NCI-H1436 (cell line): Measurements from ENCODE around the gene CYP2W1.
"Not testable (repeated sequence)": the region's sequence is repeated elsewhere in the genome, so short reads cannot be mapped to it uniquely, and the experiment has no call there.

Experiments used
- DNase-seq: peaks from one replicate; lab custom pipeline; 2025; lab: John Stamatoyannopoulos, UW

CYP2W1 gene

DNA sequence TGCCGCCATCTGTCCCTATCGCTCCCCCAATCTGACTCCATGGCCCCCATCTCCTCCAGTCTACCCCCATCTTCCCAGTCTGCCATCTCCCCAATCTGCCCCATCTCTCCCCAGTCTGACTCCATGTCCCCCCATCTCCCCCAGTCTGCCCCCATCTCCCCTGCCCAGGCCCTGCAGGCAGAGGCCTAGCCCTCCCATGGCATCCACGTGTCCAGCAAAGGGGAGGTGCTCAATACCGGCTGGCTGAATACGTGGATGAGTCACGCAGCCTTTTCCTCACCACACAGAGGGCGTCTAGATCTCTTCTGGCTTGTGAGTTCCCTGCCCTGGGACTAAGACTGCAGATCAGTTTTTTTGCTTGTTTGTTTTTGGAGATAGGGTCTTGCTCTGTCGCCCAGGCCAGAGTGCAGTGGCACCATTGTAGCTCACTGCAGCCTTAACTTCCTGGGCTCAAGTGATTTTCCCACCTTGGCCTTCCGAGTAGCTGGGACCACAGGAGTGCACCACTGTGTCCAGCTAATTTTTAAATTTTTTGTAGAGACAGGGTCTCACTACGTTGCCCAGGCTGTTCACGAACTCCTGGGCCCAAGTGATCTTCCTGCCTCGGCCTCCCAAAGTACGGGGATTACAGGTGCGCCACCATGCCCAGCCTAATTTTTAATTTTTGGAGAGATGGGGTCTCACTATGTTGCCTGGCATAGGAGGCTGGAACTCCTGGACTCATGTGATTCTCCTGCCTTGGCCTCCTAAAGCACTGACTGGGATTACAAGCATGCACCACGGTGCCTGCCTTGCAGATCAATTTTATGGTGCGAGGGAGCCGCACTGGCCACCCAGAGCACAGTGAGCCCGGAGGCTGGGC lies 46.0 kb downstream of the CYP2W1 start:
- DNase-seq, result peak; percentile 26

DNA sequence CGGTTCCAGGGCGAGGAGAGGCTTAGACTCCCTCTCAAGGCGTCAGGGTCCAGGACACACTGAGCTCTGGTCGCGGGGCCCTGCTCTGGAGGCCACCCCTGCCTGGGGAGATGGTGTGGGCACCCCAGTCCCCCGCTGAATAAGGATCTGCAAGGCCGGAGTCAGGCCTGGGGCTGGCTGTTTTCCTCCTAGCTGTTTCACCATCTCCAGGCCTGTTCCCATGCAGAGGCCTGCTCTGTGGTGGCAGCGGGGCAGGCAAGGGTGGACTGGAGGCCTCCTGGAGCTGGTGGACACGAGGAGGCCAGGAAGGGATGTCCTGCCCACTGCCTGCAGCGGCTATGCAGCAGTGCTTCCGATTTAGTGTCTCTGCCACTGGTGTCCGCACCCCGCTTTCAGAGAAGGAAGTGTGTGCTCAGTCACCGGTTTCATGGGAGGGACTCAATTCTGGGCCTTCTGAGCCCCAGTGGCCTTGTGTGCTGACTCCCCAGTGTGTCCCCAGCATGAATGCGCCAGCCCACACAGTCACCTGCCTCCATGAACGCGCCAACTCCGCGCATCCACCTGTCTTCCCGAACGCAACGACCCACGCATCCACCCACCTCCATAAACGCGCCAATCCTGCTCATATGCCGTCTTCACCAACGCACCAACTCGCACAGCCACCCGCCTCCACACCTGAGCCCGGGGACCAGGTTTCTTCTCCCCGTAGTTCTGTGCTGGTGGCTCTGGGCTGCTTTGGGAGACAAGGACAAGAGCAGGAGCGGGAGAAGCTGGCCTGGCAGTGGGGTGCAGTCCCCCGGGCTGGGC lies 46.9 kb downstream of the CYP2W1 start:
- DNase-seq, result no peak

DNA sequence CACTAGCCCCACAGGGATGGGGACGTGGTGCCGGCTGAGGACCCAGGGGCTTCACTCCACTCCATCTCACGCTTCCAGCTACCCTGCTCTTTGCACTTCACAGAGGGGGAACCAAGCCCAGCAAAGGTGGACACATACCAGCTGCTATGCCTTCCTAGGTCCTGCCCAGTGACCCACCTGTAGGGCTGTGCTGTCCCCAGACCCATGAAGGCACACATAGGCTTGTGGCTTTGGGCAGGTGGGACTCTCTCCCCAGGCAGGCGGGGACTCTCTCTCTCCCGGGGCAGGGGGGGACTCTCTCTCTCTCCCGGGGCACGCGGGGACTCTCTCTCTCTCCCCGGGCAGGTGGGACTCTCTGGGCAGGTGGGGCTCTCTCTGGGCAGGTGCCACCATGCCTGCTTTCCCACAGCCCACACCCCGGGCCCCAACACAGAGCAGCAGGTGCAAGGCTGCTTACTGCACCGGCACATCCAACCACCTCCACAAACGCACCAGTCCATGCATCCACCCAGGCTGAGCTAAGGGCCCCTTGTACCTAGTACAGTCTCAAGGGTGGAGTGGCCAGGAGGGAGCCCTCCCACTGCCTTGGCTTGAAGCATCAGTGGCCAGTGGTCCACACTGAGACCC lies 47.6 kb downstream of the CYP2W1 start:
- DNase-seq, result no peak

DNA sequence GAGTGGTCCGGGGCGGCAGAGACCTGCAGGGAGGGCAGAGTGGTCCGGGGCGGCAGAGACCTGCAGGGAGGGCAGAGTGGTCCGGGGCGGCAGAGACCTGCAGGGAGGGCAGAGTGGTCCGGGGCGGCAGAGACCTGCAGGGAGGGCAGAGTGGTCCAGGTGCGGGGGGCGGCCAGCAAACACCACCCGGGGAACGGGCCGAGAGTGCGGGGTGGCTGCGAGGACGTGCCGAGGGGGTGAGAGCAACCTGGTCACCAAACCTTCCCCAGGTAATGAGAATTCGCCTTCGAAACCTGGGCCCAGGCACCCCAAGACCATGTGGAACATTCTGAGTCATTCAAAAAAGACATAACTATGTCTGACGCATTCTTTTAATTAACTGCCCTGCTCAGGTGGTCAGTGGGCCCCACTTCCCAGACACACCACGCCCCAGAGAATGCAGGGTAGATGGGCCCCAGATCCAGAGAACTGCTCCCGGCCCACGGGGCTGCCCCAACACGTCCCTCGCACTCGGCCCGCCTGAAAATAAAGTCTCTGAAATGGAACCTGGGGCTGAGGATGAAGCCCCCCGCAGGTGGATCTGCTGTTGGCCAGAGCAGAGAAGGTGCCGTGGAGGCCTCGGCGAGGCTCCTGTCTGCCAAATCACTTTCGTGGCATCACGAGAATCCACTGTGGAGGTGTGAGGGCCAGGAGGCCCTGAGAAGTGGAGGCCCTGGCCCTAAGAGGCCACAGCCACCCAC lies 48.9 kb downstream of the CYP2W1 start:
- no peak for DNase-seq

DNA sequence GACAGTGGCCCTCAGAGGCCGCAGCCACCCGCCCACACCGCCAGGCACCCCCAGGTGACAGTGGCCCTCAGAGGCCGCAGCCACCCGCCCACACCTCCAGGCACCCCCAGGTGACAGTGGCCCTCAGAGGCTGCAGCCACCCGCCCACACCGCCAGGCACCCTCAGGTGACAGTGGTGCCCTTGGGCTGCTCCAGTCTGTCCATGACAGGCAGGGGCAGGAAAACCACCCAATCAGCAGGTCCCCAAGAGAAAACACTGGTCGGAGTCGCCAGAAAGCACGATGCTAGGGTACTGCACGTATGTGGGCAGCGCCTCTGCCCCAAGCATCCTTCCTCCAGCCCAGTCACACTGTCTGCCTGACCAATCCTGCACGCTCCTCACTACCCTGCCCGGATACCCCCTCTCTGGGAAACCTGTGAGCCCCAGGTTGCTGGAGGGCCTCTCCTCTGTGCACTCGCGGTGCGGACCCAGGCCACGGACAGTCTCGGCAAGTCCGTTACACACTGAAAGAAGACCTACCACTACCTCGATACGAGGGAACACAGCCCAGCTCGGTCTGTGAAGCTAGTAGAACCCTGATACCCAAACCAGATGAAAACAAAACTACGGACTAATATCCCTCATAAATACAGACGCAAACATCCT lies 49.7 kb downstream of the CYP2W1 start:
- DNase-seq, result no peak

DNA sequence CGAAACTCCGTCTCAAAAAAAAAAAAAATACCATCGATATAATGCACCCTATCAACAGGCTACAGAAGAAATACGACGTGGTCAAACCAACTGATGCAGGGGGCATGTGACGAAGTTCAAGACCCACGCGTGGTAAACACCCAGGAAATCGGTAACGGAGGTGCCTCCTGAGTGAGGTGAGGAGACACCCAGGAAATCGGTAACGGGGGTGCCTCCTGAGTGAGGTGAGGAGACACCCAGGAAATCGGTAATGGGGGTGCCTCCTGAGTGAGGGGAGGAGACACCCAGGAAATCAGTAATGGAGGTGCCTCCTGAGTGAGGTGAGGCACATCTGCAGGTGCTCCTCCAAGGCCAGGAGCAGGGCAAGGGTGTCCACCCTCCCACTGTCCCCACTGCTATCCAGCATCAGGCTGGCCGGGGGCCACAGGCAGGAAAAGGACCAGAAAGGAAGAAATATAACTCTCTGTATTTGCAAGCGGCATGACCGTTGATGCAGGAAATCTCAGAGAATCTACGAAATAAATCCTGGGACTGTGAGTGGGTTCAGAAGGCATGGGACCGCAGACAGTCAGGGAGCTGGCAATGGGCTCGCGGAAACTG lies 50.7 kb downstream of the CYP2W1 start:
- DNase-seq, result no peak

DNA sequence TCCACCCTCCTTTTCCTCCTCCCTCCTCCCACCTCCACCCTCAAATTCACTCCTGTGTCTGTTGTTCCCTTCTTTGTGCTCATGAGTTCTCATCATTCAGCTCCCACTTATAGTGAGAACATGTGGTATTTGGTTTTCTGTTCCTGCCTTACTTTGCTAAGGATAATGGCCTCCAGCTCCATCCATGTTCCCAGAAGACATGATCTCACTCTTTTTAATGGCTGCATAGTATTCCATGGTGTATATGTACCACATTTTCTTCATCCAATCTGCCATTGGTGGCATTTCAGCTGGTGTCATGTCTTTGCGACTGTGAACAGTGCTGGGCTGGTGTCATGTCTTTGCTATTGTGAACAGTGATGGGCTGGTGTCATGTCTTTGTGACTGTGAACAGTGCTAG lies 51.8 kb downstream of the CYP2W1 start:
- DNase-seq, result not testable (repeated sequence)

DNA sequence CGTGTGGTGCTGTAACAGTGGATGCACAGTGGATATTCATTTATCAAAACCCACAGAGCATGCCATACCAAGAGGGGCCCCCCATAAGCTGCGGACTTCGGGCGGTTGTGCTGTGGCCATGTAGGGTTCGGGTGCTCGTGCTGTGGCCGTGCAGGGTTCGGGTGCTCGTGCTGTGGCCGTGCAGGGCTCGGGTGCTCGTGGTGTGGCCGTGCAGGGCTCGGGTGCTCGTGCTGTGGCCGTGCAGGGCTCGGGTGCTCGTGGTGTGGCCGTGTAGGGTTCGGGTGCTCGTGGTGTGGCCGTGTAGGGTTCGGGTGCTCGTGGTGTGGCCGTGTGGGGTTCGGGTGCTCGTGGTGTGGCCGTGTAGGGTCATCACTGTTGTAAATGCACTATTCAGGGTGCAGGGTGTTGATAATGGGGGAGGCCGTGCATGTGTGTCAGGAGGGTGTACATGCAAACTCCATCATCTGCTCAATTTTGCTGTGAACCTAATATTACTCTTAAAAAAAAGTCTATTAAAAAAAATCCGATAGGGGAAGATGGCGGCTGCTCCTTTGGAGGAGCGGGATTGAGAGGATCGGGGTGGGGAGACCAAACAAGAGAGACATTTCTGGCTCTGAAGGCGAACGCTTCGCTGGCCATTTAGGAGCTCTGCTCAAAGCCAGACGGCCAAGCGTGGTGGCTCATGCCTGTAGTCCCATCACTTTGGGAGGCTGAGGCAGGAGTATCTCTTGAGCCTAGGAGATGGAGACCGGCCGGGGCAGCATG lies 53.4 kb downstream of the CYP2W1 start:
- DNase-seq, result not testable (repeated sequence)
